Gastroesophageal sphincter (tissue), 3 donors: ENCODE measurements around the gene TMEM167B.

ENCODE experiments used
- POLR2AphosphoS5 ChIP-seq: sonication (generic); formaldehyde crosslinking; IDR thresholded peaks from one replicate; pipeline ENCODE4 v1.6.1; 2017; ENCODE audit warnings: antibody characterized with exemption
- TF ChIP-seq, protein P1 (sequence below), 4 experiments: fragments of 200-600 bp in 2 of 4; fragments of 450-650 bp in 2 of 4; sonication (generic) in 1 of 4; IDR thresholded peaks; one replicate each; pipeline ENCODE4 v1.5.1; 2017 to 2019; ENCODE audit warnings: antibody characterized with exemption in 4 of 4, mild to moderate bottlenecking in 2 of 4, moderate library complexity in 2 of 4

- TF ChIP-seq, protein P1, sequence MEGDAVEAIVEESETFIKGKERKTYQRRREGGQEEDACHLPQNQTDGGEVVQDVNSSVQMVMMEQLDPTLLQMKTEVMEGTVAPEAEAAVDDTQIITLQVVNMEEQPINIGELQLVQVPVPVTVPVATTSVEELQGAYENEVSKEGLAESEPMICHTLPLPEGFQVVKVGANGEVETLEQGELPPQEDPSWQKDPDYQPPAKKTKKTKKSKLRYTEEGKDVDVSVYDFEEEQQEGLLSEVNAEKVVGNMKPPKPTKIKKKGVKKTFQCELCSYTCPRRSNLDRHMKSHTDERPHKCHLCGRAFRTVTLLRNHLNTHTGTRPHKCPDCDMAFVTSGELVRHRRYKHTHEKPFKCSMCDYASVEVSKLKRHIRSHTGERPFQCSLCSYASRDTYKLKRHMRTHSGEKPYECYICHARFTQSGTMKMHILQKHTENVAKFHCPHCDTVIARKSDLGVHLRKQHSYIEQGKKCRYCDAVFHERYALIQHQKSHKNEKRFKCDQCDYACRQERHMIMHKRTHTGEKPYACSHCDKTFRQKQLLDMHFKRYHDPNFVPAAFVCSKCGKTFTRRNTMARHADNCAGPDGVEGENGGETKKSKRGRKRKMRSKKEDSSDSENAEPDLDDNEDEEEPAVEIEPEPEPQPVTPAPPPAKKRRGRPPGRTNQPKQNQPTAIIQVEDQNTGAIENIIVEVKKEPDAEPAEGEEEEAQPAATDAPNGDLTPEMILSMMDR (IDR thresholded peaks at IDR 0.05), result no peak
- no peak for TF ChIP-seq POLR2AphosphoS5
Measured at GRCh38 chr1:109120356-109120755, 29.8 kb downstream of the TMEM167B start.
